Measurements from ENCODE around the gene ATRX. TPM values are rescaled to one million over a fixed set of nuclear protein-coding genes. Genes with fewer than 3 reads are reported as not detected.

ATRX gene
- total RNA-seq, 2 experiments from 2014 or later = 48.2 to 66.3 TPM

- intact Hi-C loops (cut with micrococcal nuclease; ENCODE audit: unreplicated experiment) = no loop called here
- Histone ChIP-seq H3K4me1 (ENCODE audit: insufficient read depth, low read length, poor library complexity, severe bottlenecking) (no peaks in the 10 kb centered on the region), H3K36me3 (ENCODE audit: insufficient read depth, low read length) (no peaks in the 10 kb centered on the region; the same call in 1 of the 2 replicates), H3K4me3 (ENCODE audit: low read depth, low read length, poor library complexity, severe bottlenecking) (no peak overlapping the region), H2AFZ (ENCODE audit: low read length) (no peak overlapping the region), H3K4me2 (ENCODE audit: low read length) (no peak overlapping the region), H3K27ac (ENCODE audit: low read depth, low read length, poor library complexity, severe bottlenecking) (no peak overlapping the region), H3K79me2 (ENCODE audit: insufficient read depth, low read depth, low read length) (no peaks in the 10 kb centered on the region), H4K20me1 (ENCODE audit: insufficient read depth, low read length) (no peaks in the 10 kb centered on the region), H3K9me2 (ENCODE audit: insufficient read depth, low read length) (no peaks in the 10 kb centered on the region), H3K9me3 (ENCODE audit: low read length) (no peaks in the 10 kb centered on the region)
- CTCF ChIA-PET (ENCODE audit: unreplicated experiment) = no interaction called here
- no TSS peak for BruUV-seq (replicated peaks)
- POLR2A ChIA-PET = no interaction called here
- no peak for DNase-seq (ENCODE audit: low spot score)
- TF ChIP-seq CTCF (conservative IDR thresholded peaks at IDR 0.05; ENCODE audit: low read length) (peak; percentile 52), EZH2phosphoT487 (IDR thresholded peaks at IDR 0.05; ENCODE audit: borderline replicate concordance, low read depth, low read length) (no peak)
Observed at GRCh38 chrX:77597090-77597489, 188.9 kb downstream of the ATRX start.

- intact Hi-C loops (cut with micrococcal nuclease; ENCODE audit: unreplicated experiment) = no loop called here
- TF ChIP-seq CTCF (conservative IDR thresholded peaks at IDR 0.05; ENCODE audit: low read length) (no peak), EZH2phosphoT487 (IDR thresholded peaks at IDR 0.05; ENCODE audit: borderline replicate concordance, low read depth, low read length) (no peak)
- DNase-seq (ENCODE audit: low spot score) = no peak
- Histone ChIP-seq H2AFZ (ENCODE audit: low read length) (no peak overlapping the region), H3K4me3 (ENCODE audit: low read depth, low read length, poor library complexity, severe bottlenecking) (no peak overlapping the region), H3K9me2 (ENCODE audit: insufficient read depth, low read length) (no peaks in the 10 kb centered on the region), H4K20me1 (ENCODE audit: insufficient read depth, low read length) (no peaks in the 10 kb centered on the region), H3K4me1 (ENCODE audit: insufficient read depth, low read length, poor library complexity, severe bottlenecking) (no peaks in the 10 kb centered on the region), H3K4me2 (ENCODE audit: low read length) (no peak overlapping the region), H3K79me2 (ENCODE audit: insufficient read depth, low read depth, low read length) (no peaks in the 10 kb centered on the region), H3K27ac (ENCODE audit: low read depth, low read length, poor library complexity, severe bottlenecking) (no peak overlapping the region), H3K9me3 (ENCODE audit: low read length) (no peaks in the 10 kb centered on the region), H3K36me3 (ENCODE audit: insufficient read depth, low read length) (no peaks in the 10 kb centered on the region; the same call in 1 of the 2 replicates)
- POLR2A ChIA-PET = interaction anchor here (0.6 to 1.6 kb wide), 4 partner anchors 47 to 239 kb away, joined by 3 to 7 read pairs (median 4); no protein-coding TSS in a partner anchor
- BruUV-seq (replicated peaks) = no TSS peak
- CTCF ChIA-PET (ENCODE audit: unreplicated experiment) = no interaction called here
Observed at GRCh38 chrX:77595848-77596247, 190.2 kb downstream of the ATRX start.

GRCh38 chrX:77572322-77572721 lies 213.7 kb downstream of the ATRX start:
- ChIA-PET CTCF (ENCODE audit: unreplicated experiment) (no interaction called here), POLR2A (no interaction called here)
- Histone ChIP-seq H3K4me1 (ENCODE audit: insufficient read depth, low read length, poor library complexity, severe bottlenecking) (no peaks in the 10 kb centered on the region), H3K79me2 (ENCODE audit: insufficient read depth, low read depth, low read length) (no peaks in the 10 kb centered on the region), H3K9me2 (ENCODE audit: insufficient read depth, low read length) (no peaks in the 10 kb centered on the region), H3K36me3 (ENCODE audit: insufficient read depth, low read length) (peaks cover 18% of the 10 kb centered on the region), H3K9me3 (ENCODE audit: low read length) (0 out of 2 replicates have a peak, but pooled peaks cover 1% of the 10 kb centered on the region), H4K20me1 (ENCODE audit: insufficient read depth, low read length) (no peaks in the 10 kb centered on the region), H2AFZ (ENCODE audit: low read length) (no peak overlapping the region), H3K4me3 (ENCODE audit: low read depth, low read length, poor library complexity, severe bottlenecking) (no peak overlapping the region), H3K27ac (ENCODE audit: low read depth, low read length, poor library complexity, severe bottlenecking) (no peak overlapping the region), H3K4me2 (ENCODE audit: low read length) (no peak overlapping the region)
- TF ChIP-seq CTCF (conservative IDR thresholded peaks at IDR 0.05; ENCODE audit: low read length) (no peak), EZH2phosphoT487 (IDR thresholded peaks at IDR 0.05; ENCODE audit: borderline replicate concordance, low read depth, low read length) (no peak)
- DNase-seq (ENCODE audit: low spot score) = no peak
- BruUV-seq (replicated peaks) = no TSS peak
- intact Hi-C loops (cut with micrococcal nuclease; ENCODE audit: unreplicated experiment) = no loop called here

Measured in OCI-LY7 (cell line).